ENCODE measurements around the gene FAT3. TPM values are rescaled to one million over a fixed set of nuclear protein-coding genes. Genes with fewer than 3 reads are reported as not detected.

Gene FAT3
- total and polyA plus RNA-seq, 2 donors (not counting 3 experiments of a cell fraction or from before 2014, with no cell fraction given) = 0.08 to 1.4 TPM

- no peaks in the 10 kb centered on the region for H3K9me1 ChIP-seq (replicated peaks; ENCODE audit: control insufficient read depth, extremely low read depth, insufficient read depth, low read length)
- FAIRE-seq (no peak), DNase-seq (ENCODE audit: low read depth, low spot score) (no peak)
- no peak overlapping the region for H3K27ac ChIP-seq (ENCODE audit: insufficient read depth, low read depth, low read length)
- no peak overlapping the region for H3K9ac ChIP-seq (replicated peaks; ENCODE audit: extremely low read depth, insufficient read depth, low read length)
- H3K27me3 ChIP-seq (ENCODE audit: control insufficient read depth in 2 of 2, insufficient read depth in 2 of 2, low read length in 2 of 2) = no peaks in the 10 kb centered on the region
- no peak overlapping the region for H3K4me3 ChIP-seq (replicated peaks in 1 of 3; ENCODE audit: insufficient read depth in 1 of 3, low read depth in 1 of 3, low read length in 3 of 3)
- H3K9me3 ChIP-seq (replicated peaks; ENCODE audit: control insufficient read depth, insufficient read depth, low read length) = no peaks in the 10 kb centered on the region
- POLR2A ChIA-PET = no interaction called here
- intact Hi-C loops (cut with micrococcal nuclease) (no loop called here), dilution Hi-C loops (cut with MboI; ENCODE audit: extremely low pct_ligation_motif_present, low sequenced_read_pairs) (no loop called here)
- TF ChIP-seq, protein P1, sequence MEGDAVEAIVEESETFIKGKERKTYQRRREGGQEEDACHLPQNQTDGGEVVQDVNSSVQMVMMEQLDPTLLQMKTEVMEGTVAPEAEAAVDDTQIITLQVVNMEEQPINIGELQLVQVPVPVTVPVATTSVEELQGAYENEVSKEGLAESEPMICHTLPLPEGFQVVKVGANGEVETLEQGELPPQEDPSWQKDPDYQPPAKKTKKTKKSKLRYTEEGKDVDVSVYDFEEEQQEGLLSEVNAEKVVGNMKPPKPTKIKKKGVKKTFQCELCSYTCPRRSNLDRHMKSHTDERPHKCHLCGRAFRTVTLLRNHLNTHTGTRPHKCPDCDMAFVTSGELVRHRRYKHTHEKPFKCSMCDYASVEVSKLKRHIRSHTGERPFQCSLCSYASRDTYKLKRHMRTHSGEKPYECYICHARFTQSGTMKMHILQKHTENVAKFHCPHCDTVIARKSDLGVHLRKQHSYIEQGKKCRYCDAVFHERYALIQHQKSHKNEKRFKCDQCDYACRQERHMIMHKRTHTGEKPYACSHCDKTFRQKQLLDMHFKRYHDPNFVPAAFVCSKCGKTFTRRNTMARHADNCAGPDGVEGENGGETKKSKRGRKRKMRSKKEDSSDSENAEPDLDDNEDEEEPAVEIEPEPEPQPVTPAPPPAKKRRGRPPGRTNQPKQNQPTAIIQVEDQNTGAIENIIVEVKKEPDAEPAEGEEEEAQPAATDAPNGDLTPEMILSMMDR (IDR thresholded peaks at IDR 0.05; ENCODE audit: extremely low read depth in 1 of 2, insufficient read depth in 1 of 2, low read depth in 1 of 2, low read length in 2 of 2) = no peak
- TF ChIP-seq POLR2AphosphoS5 (IDR thresholded peaks at IDR 0.05; ENCODE audit: insufficient read depth, low read depth, low read length) (no peak), GATA2 (IDR thresholded peaks at IDR 0.05; ENCODE audit: insufficient read depth, insufficient read length, low read depth, low read length) (no peak), MYC (IDR thresholded peaks at IDR 0.05; ENCODE audit: low read depth, low read length) (no peak), JUN (IDR thresholded peaks at IDR 0.05; ENCODE audit: borderline replicate concordance, insufficient read depth, insufficient read length, low read depth) (no peak), POLR2A (IDR thresholded peaks at IDR 0.05; ENCODE audit: low read depth, low read length) (no peak), EZH2 (IDR thresholded peaks at IDR 0.05; ENCODE audit: borderline replicate concordance, low read depth, low read length, severe bottlenecking) (no peak), FOS (IDR thresholded peaks at IDR 0.05; ENCODE audit: borderline replicate concordance, insufficient read depth, low read length) (no peak)
- TF ChIP-seq, protein P2, sequence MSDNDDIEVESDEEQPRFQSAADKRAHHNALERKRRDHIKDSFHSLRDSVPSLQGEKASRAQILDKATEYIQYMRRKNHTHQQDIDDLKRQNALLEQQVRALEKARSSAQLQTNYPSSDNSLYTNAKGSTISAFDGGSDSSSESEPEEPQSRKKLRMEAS (IDR thresholded peaks at IDR 0.05; ENCODE audit: insufficient read depth, insufficient read length) = no peak
- H3K79me2 ChIP-seq (ENCODE audit: control insufficient read depth, insufficient read depth, low read length) = no peaks in the 10 kb centered on the region
- H3K36me3 ChIP-seq (ENCODE audit: control insufficient read depth in 2 of 2, extremely low read depth in 1 of 2, insufficient read depth in 2 of 2, low read length in 2 of 2) = no peaks in the 10 kb centered on the region
- CTCF ChIA-PET = no interaction called here
- no peak overlapping the region for H3K4me2 ChIP-seq (ENCODE audit: insufficient read depth, low read length)
- no peaks in the 10 kb centered on the region for H3K4me1 ChIP-seq (ENCODE audit: control insufficient read depth, extremely low read depth, insufficient read depth, low read length)
- no peaks in the 10 kb centered on the region for H4K20me1 ChIP-seq (replicated peaks; ENCODE audit: control insufficient read depth, extremely low read depth, insufficient read depth, low read length)
- H2AFZ ChIP-seq (ENCODE audit: low read depth, low read length) = no peak overlapping the region
- no TSS peak for BruUV-seq (replicated peaks)
Measured at GRCh38 chr11:92257536-92257935, 32.9 kb downstream of the FAT3 start.

Data from endothelial cell of umbilical vein (primary cell).